Activated naive CD4-positive, alpha-beta T cell (primary cell): ENCODE measurements around the gene LAMA1.
"Not testable (repeated sequence)": the region's sequence is repeated elsewhere in the genome, so short reads cannot be mapped to it uniquely, and the experiment has no call there.

Source experiments
- DNase-seq, 4 experiments: peaks; one replicate each; lab custom pipeline; 2025; lab: John Stamatoyannopoulos, UW

LAMA1 gene, protein sequence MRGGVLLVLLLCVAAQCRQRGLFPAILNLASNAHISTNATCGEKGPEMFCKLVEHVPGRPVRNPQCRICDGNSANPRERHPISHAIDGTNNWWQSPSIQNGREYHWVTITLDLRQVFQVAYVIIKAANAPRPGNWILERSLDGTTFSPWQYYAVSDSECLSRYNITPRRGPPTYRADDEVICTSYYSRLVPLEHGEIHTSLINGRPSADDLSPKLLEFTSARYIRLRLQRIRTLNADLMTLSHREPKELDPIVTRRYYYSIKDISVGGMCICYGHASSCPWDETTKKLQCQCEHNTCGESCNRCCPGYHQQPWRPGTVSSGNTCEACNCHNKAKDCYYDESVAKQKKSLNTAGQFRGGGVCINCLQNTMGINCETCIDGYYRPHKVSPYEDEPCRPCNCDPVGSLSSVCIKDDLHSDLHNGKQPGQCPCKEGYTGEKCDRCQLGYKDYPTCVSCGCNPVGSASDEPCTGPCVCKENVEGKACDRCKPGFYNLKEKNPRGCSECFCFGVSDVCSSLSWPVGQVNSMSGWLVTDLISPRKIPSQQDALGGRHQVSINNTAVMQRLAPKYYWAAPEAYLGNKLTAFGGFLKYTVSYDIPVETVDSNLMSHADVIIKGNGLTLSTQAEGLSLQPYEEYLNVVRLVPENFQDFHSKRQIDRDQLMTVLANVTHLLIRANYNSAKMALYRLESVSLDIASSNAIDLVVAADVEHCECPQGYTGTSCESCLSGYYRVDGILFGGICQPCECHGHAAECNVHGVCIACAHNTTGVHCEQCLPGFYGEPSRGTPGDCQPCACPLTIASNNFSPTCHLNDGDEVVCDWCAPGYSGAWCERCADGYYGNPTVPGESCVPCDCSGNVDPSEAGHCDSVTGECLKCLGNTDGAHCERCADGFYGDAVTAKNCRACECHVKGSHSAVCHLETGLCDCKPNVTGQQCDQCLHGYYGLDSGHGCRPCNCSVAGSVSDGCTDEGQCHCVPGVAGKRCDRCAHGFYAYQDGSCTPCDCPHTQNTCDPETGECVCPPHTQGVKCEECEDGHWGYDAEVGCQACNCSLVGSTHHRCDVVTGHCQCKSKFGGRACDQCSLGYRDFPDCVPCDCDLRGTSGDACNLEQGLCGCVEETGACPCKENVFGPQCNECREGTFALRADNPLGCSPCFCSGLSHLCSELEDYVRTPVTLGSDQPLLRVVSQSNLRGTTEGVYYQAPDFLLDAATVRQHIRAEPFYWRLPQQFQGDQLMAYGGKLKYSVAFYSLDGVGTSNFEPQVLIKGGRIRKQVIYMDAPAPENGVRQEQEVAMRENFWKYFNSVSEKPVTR (N-terminal part only)

DNA sequence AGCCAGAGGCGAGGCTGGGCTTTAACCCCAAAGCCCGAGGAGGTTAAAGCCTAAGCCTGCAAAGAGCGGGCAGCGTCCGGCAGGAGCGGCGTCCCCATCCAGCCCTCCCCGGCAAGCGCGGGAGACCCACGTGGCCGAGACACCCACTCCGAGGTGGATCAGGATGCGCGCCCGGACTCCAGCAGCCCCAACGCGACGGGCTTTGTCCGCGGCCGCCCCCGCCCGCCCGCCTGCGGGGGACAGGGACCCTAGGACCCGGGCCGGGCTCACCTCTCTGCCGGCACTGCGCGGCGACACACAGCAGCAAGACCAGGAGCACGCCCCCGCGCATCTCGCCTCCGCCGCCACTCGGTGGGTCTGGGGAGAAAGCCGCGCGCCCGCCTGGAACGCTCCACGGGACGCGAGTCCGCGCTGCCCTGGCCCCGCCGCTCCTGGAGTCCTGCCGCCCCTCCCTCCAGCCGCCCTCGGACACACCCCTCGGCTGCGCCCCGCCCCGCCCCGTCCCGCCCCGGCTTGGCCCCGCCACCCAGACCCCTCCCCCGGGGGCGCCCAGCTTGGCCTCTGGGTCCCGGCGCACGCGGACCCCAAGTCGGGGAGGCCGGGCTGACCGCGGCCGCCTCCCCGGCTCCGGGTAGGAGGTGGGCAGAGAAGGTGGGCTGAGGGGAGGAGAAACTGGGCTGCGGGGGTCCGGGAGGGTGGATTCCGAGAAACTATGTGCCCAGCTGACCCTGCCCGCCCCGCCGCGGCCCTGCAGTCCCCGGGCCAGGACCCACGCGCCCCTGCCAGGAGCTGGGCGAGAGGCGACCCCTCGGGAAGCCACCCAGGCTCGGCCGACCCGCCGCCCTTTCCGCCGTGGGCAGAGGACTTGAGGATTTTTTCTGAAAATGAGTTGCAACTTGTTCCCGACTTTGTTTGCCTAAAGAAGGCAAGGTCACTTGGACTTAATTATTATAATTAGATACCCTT lies at the start of gene LAMA1:
Gene LAMA1 (minus strand): TSS at position 408 of the 966 bp plus-strand sequence. CDS start 77 bp downstream, at position 331.
- no peak for DNase-seq

DNA sequence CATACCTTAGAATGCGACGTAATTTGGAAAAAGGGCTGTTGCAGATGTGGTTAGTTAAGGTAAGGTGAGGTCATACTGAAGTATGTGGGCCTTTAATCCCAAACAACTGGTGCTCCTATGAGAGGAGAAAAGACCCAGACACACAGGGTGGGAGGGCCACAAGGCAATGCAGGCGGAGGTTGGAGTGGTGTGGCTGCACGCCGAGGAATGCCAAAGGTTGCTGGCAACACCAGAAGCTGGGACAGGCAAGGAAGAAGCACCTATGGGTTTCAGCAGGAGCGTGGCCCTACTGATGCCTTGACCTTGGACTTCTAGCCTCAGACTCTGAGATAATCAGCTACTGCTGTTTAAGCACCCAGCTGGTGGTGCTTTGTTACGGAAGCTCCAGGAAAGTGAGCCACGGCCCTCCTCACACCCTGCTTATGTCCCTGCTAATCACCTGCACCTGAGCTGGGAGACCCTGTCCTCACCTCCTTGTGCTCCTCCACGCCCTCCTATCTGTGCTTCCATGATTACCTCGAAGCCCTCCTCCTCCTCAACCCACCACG lies 48.3 kb upstream of the LAMA1 start:
- DNase-seq = no peak

DNA sequence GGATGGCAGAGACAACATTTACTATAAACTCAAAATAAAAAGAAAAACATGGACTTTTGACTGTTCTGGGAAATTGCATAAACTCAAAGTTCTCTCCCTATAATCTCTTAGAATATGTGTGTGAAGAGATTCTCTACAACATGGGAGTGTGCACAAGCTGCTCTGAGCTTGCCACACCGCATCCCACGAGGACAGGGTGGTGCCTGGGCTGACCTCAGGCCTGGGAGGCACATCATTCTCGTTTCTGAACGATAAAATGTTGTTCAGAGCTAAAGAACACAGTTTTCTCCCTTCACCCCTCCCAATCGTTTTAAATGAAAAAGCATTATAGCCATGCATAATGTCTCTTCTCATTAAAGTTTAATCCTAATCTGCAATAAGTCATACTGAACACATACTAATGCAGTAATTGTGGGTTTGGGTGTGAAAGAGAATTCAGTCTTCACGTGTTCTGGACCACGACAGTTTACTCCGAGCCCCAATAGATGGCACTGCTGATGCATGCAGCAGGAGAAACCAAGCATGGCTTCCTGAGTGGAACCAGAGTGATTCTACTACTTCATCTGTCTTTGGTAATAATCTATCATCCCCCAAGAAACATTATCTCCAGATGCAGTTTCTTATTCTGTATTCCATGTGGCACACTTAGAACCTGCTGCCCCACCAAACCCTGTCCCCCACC lies 46.9 kb upstream of the LAMA1 start:
- DNase-seq = no peak

DNA sequence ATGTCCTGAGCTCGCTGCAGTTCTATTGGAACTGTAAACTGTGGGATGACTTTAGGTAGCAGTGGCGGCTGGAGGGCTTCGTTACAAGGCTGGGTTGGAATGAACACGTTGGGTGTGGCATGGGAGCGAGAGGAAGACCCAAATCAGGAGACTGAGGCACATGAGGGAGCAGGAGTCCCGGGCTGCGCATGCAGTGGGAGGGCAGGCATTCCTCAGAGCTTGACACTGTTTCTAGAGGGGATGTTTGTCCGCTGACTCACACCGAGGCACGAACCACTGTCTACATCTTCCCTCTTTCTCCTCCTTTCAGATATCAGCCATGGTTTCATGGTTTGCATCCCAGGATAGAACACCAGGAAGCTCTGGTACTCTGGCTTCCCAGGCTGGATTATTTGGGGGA lies 40.6 kb upstream of the LAMA1 start:
- no peak for DNase-seq

DNA sequence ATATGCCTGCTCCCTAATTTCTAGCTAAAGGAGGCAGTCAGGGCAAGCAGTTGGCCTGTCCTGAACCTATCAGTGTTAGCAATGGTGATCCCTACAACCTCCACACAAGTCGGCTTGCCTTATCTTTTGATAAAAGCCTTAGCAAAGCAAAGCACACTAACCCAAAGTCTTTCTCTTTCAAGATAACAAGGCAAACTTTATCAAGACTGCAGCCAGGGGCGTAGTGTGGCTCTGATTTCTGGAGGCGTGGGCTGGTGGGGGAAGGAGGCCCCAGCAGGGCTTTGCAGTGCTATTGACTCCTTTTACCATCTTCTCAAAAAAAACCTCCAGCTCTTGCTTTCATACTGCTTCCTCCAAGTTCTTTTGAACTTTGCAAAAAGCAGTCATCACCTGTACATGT lies 40.2 kb upstream of the LAMA1 start:
- no peak for DNase-seq

DNA sequence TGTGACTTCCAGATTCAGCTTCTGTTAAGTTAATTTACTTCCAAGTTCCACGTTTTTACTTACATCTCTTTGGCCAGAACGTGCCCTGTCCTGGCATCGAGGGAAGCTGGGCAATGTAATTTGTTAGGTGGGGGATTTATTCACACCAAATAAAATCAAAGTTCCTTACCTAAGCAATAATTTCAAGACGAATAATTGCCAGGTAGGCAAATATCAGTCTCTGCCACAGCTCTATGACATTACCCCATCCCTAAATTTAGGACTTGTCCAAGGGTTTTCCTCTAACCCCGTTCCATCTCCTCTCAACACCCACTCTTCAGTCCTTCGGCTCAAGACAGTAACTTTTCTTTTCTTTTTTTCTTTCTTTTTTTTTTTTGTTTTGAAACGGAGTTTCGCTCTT lies 38.3 kb upstream of the LAMA1 start:
- DNase-seq = no peak

DNA sequence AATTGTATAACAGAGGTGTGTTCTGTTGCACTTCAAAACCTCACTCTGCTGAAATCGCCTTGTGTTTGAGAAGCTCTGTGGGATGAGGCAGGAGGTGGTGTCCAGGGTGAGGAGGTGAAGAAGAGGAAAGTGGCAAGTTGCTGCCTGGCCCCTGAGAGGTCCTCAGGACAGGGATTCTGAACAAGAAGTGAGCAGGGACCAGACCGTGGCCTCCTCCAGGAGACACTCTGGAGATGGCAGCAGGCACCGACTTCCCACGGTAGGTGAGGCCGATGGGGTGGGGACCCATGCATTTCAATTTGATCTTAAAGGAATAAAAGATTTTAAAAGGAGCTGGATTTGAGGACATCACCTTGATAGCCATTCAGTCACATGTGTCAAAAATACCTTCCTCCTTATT lies 37.5 kb upstream of the LAMA1 start:
- no peak for DNase-seq

DNA sequence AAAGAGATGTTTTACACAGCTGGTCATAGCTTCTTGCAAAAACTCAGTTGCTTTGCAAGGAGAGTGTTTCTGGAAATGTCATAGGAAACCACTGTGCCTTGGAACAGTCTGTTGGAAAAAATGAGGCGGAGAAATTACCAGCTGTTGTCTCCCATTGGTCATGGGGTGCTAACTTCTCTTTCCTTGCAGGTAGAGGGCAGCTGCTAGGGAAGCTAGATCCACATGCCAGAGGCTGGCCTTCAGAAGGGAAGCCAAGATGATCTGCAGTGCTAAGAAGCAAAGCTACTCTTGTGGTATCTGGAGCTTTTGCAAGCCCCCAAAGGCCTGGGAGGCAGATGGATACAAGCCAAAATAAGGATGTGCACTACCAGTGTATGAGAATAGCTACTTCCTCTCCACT lies 34.8 kb upstream of the LAMA1 start:
- DNase-seq = no peak

DNA sequence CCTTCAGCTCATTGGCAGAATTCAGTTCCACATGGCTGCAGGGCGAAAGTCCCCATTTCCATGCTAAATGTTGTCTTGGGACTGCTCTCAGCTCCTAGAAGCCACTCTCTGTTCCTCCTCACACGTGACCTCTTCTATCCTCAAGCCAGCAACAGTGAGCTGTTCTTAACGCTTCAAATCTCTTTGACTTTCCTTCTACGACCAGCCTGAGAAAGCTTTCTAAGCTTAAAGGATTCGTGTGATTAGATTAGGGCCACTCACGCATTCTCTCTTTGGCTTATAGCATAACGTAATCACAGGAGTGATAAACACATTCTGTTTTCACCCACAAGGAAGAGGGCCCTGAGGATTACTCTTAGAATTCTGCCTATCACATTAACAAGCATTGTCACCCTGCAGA lies 29.8 kb upstream of the LAMA1 start:
- no peak for DNase-seq

DNA sequence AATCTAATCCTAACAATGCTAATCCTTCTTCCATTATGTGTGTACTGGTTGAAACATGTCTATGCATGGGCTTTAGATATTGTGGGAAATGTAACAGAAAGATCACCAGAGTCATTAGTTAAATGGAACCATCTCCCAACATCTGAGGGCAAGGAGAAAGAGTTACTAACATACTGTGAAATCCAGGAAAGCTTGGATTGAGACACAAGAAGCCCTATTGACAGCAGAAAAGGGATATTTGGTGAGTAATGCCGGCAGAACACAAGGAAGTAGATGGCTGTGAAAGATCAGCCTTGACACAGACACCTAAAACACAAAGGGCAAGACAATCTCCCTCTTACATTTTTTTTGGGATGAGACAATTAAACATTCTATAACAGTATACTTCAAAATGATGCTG lies 28.5 kb upstream of the LAMA1 start:
- no peak for DNase-seq

DNA sequence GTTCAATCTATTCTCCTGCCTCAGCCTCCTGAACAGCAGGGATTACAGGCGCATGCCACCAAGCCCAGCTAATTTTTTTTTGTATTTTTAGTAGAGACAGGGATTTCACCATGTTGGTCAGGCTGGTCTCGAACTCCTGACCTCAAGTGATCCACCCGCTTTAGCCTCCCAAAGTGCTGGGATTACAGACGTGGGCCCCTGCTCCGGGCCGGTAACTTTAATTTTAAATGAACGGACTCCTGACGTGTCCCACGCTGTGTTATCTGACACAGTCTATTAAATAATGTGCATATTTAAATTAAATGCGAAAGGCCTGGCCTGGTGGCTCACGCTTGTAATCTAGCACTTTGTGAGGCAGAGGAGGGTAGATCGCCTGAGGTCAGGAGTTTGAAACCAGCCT lies 27.3 kb upstream of the LAMA1 start:
- not testable (repeated sequence) for DNase-seq

DNA sequence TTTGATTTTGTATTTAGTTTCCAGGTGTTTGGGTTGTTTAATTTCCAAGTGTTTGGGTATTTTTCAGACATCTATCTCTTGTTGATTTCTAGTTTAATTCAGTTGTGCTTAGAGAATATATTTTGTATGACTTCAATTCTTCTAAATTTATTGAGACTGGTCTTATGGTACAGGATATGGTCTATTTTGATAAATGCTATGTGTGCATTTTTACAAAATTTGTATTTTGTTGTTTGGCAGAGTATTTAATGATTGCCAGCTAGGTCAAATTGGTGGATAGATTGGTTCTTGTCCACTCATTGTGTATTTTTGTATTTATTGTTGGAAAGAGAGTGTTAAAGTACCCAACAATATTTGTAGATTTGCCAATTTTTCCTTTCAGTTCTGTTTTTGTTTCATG lies 23.7 kb upstream of the LAMA1 start:
- DNase-seq = no peak

DNA sequence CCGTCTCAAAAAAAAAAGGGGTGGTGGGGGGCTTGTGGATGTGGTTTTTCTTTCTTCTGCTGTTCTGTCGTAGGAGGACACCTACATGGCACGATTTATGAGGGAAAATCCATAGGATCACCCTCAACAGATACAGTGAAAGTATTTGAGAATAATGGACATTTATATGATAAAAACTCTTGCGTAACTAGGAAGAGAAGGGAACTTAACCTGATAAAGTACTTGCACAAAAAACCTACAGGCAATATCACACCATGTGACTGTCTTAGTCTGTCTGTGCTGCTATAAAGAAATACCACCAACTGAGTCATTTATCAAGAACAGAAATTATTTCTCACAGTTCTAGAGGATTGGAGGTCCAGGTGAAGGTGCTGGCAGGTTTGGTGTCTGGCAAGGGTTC lies 21.8 kb upstream of the LAMA1 start:
- no peak for DNase-seq

DNA sequence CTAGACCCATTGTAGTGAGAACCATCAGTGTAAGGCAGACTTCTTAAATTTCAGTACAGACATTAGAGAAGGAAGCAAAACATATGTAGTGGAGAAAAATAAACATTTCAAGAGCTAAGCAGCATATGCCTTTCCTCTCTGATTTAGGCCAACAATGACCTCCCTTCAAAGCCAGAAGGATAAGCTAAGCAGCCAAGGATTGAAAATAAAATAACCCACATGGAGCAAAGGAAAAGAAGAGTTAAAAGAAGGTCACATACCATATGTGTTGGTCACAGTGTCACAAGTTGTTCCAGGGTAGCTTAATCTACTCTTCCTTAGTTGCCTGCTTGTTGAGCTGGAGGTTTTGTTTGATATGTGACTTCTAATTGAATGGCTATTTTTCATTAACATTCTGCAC lies 15.6 kb upstream of the LAMA1 start:
- DNase-seq = no peak

DNA sequence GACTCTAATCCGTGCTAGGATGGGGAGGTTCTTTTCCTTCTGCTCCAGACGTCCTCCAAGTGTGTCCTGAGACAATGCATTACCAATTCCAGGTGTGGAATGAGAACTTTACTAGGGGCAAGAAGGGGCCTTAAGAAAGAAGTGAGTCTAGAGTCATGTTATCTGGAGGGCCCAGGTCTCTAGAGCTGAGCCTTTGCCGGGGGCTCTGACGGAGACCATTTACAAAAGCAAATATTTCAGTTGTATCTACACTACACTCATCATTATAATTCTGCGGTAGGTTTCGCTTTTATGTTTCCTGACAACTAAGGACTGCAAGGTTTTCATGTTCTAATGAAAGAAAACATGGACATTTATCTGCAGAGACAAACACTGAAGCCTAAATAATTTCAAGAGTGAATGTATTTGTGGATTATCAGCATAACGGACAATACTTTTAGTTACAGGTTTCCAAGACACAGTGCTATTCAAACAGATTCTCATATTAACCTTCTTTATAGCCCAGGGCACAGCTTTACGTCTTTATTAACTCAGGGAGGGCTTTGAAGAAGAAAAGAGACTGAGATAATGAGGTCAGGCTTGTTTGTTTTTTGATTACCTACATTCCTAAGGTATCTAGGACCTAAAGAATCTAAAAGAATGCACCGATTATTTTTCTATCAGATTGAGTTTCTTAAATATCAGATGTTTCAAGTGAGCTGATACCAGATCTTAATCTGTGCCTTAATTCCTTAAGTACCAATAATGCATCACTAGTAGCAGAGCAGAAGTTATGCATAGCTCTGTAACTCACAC lies 15.0 kb upstream of the LAMA1 start:
- DNase-seq = no peak

DNA sequence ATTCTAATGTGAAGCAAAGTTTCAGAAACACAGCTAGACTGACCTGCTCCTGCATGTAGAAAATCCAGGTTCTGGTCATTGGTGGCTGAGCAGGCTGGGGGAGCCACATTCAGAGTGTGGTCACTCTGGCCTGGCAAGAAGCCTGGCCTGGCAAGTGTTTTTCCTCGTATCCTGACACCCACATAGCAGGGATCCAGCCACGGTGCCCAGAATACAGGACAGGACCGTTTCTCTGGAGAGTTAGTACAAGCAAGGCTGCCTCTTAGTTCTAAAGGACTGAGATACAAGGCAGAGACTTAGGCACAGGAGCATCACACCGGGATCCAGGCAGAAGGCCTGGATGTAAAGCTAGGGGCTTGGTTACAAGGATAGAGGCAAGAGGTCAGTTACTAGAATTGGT lies 4.8 kb upstream of the LAMA1 start:
- DNase-seq = no peak

DNA sequence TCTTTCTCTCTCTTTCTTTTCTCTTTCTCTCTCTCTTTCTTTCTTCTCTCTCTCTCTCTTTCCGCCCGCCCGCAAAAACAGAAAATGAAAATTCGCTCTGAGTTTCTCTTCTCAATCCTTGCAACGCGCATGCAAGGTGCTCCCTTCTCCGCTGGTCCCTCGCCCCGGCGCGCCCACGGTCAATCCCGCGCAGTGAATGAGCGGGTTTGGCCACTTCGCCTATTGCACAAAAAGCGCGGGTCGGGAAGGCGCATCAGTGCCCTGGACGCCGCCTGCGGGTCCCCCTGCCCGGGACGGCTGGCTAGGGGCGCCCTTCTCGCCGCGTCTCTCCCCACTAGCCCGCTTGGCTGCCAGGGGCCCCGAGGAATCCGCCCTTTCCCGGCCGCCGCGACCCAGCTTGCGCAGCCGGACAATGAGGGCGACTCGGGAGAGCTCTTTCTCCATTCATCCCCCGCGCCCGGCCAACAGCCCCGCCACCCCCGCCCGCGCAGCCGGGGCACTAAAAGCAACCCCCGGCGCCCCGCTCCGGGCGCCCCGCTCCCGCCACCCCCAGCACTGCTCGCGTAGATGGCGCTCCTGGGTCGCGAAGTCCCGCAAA lies 706 bp downstream of the LAMA1 start:
- DNase-seq = no peak

DNA sequence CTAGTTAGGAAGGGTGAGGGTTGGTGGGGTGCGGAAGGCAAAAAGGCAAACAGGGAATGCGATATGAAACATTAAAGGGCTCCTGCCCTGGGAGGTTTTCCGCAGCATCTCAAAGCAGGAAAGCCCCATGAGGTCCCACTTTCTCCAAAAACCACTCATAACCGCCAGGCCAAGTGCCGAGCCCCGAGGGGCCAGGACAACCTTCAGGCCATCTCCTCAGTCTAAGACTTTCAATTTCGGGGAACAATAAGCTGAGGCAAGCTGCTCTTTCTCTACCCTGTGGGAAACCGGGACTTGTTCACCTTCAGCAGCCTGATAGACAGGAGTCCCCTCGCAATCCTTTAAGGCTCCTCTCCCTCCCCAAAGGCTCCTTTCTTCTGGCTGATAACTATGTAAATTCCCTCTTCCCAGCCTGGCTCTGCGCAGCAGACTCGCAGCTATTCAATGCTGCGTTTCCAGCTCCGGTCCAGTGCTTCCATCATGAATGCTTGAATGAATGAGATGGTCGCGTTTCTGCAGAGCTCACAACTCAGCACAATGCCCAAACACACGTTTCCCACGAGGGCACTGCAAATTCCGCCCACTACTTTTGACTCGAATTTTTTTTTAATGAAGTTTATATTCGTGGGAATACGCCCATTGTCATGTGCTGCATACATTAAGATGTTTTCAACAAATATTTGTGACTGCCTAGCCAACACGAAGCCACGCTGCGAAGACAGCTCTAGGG lies 1.4 kb downstream of the LAMA1 start:
- DNase-seq = no peak
